ENCODE data around the gene CALCA.
"Not testable (repeated sequence)": the region's sequence is repeated elsewhere in the genome, so short reads cannot be mapped to it uniquely, and the experiment has no call there.

The CALCA gene

GRCh38 chr11:14971865-14972580 lies at the start of gene CALCA:
Gene CALCA (minus strand): TSS chr11:14972351. CDS start chr11:14971192, 1,159 bp downstream.
- DNase-seq, result no peak

DNA sequence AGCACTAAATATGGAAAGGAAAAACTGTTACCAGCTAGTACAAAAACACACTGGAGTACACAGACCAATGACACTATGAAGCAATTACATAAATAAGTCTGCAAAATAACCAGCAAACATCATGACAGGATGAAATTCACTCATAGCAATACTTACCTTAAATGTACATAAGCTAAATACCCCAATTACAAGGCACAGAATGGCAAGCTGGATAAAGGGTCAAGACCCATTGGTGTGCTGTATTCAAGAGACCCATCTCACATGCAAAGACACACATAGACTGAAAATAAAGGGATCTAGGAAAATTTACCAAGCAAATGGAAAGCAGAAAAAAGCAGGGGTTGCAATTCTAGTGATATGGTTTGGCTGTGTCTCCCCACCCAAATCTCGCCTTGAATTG lies 44.0 kb upstream of the CALCA start:
- no peak for DNase-seq

DNA sequence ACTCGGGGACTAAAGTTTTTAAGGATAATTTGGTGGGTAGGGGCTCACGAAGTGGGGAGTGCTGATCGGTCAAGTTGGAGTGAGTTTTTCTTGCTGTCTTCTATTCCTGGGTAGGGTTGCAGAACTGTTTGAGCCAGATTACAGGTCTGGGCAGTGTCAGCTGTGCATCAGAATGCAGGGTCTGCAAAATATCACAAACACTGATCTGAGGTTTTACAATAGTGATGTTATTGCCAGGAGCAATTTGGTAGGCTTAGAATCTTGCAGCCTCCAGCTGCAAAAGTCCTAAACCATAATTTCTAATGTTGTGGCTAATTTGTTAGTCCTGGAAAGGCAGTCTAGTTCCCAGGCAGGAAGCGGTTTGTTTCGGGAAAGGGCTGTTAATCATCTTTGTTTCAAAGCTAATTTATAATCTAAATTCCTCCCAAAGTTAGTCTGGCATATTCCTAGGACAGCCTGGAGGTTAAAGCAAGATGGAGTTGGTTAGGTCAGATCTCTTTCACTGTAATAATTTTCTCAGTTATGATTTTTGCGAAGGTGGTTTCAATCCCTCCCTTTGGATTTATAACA lies 39.7 kb upstream of the CALCA start:
- no peak for DNase-seq

DNA sequence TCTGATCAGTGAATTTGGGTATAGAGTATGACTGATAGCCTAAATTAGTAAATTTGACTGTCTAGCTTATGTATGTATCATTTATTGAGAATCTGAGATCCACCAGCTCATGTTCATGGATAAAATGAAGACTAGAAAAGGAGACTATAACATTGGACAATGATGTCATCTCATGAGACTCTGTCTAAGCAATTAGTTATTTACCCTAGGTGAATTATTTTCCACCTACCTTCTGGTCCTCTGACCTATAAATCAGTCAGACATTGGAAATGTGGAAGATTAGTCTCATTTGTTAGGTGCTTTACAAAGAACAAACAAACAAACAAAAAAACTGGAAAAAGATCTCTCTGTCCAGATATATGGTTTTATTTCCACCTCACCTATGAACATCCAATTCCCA lies 38.7 kb upstream of the CALCA start:
- DNase-seq, result no peak

DNA sequence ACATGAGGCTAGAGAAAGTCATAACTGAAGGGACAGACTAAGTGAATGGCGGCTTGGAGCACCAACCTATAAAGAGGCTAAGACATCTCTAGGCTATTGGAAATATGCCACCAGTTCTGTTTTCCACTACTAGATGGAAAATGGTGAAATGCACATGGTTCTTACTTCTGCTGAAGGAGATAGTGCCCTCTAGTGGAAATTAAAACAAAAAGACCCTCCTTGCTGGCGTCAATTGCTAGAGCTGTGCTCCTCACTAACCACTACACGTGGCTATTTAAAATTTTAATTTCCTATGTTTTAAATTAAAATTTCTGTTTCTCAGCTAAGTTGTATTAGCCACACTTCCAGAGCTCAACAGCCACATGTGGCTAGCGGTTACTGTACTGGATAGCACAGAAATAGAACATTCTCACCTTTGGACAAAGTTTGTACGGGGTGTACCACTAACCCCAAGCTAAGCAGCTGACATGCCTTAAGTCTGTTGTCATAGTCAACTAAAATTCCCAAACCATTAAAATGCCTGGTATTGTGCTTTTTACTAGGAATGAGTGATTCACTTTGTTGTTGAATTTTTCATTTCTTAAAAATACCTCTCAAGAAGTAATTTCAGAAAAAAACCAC lies 34.1 kb upstream of the CALCA start:
- no peak for DNase-seq

DNA sequence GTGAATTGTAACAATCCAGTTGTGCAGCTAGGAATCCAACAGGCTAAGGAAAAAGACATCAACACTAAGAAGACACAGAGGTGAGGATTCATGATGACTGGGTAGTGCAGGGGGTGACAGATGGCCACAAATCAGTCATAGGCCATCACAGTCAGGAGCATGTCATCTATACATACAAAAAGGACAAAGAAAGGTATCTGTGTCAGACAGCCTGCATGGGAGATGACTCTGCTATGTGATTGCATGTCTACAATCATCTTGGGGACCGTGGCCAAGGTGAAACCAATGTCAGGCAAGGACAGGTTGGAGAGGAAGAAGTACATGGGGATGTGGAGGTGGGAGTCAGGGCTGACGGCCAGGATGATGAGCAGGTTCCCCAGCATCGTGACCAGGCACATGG lies 16.0 kb upstream of the CALCA start:
- DNase-seq, result not testable (repeated sequence)

DNA sequence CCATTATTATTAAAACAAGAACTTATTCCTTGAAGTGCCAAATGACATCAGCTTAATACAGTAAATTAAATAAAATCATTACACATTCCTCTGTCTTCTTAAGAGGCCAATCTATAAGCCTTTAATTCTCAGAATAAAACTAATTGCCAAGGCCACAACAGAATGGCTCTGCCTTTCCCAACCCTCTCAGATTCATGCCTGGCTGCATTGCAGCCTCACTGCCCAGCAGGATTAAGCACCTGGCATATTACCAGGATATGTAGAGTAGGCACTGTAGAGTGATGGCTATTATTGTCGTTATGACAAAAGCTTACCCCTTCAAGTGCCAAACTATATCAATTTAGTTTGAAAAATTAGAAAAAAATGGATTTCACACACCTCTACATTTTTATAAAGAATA lies 9.4 kb upstream of the CALCA start:
- no peak for DNase-seq

GRCh38 chr11:14980854-14981253 lies 8.7 kb upstream of the CALCA start:
- no peak for DNase-seq

GRCh38 chr11:14977101-14977880 lies 5.1 kb upstream of the CALCA start:
- no peak for DNase-seq

DNA sequence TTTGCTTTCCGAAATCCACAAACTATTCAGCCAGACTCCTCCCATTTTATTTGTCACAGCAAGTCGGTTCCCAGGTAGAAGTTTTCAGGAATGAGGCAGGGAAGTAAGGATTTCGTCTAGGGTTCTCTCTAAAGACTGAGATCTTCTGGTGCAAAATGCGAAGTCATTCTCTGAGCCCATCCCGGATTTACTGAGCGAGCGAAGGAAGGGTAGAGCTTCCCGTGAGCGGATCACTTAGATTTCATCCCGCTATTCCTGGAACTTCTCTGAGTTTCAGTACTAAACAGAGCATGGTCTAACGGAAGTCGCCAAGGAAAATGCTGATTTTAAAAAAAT lies 3.1 kb upstream of the CALCA start:
- no peak for DNase-seq

DNA sequence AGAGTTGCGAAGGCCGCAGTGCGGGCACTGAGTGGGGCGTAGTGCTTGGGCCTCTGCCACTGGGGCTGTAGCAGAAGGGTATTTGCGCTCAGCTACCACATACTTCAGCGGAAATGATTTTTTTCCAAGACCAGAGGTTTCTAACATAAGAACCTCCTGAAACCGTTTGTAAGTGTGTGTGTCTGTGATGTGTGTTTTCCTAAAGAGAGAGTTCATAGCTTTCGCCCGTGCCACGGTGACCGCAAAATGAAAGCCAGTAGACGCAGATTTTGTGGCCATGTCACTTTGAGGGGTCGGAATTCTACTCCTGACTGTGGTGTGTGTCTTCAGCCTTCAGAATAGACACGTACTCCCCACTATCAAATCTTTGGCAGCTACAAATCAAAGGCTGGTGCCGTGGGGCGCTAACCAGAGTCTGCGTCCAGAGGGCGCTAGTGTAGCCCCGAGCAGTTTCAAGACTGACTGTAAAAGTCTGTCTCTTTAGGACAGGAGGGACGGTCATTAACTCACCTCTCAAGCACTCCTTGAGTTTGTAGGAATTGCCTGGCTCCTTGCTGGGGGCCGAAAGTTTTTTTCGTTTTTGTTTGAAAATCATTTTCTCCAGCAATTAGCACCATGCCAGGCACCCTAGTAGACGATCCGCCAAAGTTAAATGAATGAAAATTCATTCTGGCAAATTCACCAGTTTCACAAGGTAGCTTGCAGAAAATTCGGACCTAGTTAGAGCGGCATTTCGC lies 2.5 kb upstream of the CALCA start:
- DNase-seq, result no peak

DNA sequence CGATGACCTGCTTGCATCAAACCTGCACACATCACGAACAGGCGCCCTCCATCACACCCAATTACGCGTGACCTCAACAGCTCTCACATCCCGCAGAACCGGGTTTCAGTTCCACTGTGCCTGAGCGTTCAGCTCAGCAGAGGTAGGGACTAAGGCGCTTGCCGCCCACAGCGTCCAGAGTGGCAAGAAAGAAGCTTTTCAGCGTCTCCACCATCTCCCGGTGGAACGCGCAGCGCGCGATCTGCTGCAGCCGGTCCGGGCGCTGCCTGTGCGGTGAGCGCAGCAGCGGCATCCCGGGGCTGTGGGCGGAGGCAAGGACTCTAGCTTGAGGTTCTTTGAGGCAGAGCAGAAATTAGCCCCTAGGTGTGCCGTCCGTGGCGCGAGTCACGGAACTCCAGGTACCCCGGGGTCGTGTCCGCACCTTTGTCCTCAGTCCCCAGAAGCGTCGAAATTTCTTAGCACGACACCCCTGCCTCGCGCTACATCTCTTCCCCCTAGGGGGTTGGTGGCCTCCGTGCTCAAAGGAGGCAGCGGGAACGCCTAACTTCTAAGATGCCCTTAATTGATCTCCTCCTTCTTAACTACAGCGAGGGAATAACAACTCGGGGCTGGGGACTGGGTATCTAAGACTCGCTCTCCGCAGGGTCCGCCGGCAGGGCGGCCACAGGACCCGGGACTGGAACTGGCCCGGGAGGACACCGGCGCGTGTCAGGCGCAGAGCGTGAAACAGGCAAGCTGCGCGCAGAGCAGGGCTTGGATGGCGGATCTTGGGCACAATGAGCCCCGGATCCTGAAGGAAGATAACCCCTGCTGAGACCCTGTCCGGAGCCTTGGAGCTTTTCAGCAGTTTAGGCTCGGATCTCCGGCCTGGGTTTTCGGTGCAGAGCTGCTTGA lies 1.7 kb upstream of the CALCA start:
- DNase-seq, result no peak

DNA sequence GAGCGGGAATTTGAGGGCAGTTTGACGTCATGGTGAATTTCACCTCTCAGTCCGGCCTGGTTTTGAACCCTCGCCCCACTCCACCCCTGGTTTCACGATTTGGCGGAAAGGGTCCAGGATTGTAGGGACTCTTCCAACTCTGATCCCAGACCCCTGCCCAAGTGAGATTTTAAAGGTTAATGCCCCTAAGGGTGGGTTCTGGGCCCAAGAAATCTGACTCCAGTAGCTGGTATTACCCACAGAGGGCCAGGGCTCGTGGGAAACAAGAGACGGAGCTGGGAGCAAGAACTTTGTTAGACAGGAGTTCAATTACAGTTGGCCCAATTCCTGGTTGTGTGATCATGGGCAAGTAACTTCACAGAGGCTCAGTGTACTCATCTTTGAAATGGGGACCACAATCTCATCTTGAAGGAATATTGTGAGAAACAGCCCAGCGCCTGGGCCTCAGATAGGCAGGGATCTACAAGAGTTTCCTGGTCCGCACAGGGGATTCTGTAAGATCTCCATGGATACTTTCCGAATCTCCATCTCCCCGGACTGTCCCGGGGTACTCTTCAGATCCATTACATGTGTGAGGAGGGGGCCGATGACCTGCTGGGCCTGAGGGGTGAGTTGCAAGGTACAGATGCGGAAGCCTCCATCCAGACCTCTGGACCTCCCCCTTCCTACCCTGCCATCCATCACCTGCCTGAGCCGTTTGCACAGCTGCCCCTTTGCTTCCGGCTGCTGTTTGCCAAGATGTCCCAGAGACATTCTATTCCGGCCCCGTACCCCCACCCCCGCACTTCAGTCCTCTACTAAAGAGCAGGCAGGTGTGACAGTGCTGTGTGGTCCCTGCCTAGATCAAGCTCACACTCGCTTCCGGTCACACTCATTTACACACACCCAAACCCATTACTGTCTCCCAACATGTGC lies 687 bp upstream of the CALCA start:
- no peak for DNase-seq

DNA sequence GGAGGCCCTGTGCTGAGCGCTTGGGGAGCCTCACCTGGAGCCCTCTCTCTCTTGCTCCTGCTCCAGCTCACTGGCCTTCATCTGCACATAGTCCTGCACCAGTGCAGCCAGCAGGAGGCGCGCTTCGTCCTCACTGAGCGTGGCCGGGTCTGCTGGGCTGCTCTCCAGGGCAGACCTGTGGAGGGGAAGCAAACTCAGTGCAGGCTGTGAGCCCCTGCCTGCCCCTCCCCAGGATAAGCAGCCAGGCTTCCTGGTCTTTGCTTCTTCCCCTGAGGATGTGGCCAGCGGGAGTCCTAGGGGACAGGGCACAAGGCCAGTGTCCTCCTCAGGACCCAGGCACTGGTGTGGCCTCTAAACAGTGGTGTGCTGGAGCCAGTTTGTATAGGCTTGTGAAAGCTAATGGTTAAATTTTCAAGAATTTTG lies 2.2 kb downstream of the CALCA start:
- no peak for DNase-seq

DNA sequence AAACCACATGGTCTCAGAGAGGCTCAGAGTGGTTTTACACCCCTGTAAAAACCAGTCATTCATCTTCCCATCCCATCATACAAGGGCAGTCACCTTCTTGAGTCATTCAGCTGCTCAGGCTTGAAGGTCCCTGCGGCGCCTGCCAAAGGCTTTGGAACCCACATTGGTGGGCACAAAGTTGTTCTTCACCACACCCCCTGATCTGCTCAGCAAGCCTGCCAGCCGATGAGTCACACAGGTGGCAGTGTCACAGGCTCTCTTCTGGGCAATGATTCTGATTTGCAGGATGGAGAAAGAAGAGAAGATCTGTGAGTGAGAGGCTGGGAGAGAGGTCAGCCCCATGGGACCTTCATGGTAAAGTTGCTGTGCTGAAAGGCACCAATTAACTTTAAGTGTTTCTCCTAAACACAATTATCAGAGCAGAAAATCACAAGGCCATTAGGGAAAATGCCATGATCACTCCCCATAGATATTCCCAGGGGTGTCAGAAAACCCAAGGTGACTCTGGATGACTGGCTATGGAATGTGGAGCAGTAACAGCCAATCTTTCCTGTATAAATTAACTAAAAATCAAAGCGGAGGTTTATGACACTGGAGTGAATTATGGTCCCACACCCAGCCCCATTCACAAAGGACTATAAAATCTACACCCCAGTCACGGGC lies 4.4 kb downstream of the CALCA start:
- no peak for DNase-seq

DNA sequence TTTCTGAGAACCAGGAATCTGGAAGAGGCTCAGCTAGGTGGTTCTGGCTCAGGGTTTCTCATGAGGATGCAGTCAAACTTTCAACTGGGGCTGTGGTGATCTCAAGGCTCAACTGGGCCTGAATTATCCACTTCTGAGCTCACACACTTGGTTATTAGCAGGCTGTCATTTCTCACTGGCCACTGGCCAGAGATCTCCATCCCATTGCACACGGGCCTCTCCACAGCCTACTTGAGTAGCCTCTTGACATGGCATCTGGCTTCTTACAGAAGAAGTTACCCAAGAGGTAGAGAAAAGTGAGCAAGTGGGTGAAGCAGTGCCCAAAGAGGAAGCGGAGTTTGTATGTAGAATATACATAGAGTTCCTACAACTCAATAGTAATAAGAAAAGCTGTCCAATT lies 16.0 kb downstream of the CALCA start:
- no peak for DNase-seq

- DNase-seq, result no peak
These were observed 17.6 kb downstream of the CALCA start for GRCh38 chr11:14954581-14954980.

DNA sequence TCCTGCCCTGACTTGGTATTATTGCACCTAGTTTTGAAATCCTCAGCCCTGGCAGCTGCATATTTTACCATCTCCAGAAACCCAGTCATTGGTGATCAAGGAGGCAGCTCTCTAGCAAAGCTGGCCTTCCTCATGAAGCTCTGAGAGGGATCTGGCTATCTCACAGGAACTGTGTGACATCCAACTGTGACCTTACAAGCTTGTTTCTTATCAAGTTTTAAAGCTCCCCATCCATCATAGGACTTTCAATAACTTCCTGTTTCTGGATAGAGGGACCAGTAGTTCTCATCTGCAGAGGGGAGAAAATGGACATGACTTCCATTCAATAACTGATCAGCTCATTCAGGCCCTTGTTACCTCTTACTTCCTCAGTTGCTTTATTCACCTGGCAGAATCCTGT lies 18.2 kb downstream of the CALCA start:
- no peak for DNase-seq

DNA sequence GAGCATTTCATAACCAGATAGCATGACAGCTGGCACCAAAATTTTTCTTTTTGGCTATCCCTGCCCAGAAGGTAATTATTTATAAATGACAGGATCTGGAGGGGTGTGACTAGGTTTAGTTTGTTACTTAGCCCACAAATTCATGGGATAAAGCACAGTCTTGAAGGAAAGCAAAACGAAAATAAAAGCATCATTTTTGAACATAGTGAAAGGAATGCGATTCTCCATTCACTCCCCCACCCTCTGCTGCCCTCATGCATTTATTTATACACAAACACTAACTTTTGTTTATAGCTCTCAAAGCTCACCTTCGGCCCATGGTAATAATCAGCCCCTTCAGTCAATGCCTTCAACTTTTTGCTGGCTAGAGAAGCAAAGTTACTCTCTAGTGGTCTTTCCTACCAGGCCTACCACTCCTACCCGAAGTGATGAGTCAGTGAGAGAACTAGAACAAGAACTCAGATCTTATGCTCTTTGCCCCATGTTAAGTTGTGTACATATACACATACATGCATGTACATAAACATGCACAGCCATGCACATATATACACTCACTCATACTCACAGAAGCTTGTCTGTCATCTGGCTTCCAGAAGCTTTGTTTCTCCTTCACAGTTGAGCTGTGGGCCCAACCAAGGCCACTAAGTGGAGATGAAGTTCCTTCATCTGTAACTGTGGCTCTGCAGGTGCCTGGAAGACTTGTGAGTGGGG lies 22.6 kb downstream of the CALCA start:
- DNase-seq, result no peak

DNA sequence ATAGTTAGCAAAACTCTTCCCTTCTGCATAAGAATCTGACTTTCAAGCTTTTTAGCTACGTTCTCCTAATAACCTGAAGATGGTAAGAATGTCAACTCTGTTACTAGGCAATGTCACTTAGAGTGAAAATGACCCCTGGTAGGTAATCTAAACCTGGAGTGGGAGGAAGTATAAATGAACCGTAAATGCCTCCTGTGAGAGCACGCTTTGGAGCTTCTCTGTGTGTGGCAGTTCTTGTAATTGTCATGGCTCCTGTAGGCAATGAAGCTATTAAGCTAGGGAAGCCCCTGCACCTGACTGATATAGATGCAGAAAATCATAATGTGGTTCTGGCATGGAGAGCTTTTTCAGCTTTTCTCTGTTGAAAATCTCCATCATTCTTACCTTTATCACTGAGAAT lies 29.4 kb downstream of the CALCA start:
- DNase-seq, result no peak
